GM21619 (cell line): ENCODE results near the gene RING1.

Experiments used
- ATAC-seq: cut with Tn5 transposase; IDR thresholded peaks from one replicate; pipeline ENCODE4 v1.9.1; 2021; ENCODE audit not compliant: unreplicated experiment

Gene RING1

DNA sequence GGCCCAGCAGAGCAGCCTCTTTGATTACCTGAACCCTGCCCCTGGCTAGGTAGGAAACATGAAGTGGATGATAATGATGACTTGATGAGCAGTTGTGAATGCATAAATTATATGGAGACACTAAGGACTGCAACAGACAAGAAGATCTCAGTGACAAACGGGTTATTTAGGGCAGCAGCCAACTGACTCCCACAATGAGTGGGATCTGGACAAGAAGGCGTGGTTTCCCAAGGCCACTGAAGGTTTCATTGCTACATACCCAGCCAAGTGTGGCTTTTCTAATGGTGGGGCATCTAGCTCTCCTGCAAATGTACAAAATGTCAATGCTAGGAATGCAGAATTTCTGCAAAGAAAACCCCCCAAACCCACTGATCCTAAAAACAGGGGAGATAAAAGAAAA lies 29.4 kb downstream of the RING1 start:
- ATAC-seq = no peak

DNA sequence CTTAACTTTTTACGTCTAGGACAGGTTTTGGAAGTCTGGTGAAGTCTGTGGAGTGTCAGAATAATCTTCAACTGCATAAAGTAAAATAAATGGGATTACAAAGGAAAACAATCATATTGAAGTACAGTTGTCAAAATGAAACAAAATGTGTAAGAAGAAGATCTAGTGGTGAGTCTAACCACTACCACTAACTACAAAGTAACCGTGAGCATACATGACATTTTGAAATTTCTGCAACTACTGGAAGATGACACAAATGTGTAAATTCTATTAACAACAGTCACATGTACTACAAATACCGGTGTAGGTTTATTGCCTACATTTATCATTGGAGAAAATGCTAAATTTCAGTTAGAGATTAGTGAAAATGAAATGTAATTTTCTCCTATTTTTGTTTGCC lies 33.7 kb downstream of the RING1 start:
- ATAC-seq = no peak

- ATAC-seq = no peak
These were observed 35.2 kb downstream of the RING1 start for GRCh38 chr6:33243476-33243875.

- ATAC-seq = peak; percentile 32
These were observed 39.8 kb downstream of the RING1 start for GRCh38 chr6:33247977-33248642.

GRCh38 chr6:33248643-33248931 lies 40.3 kb downstream of the RING1 start:
- no peak for ATAC-seq

DNA sequence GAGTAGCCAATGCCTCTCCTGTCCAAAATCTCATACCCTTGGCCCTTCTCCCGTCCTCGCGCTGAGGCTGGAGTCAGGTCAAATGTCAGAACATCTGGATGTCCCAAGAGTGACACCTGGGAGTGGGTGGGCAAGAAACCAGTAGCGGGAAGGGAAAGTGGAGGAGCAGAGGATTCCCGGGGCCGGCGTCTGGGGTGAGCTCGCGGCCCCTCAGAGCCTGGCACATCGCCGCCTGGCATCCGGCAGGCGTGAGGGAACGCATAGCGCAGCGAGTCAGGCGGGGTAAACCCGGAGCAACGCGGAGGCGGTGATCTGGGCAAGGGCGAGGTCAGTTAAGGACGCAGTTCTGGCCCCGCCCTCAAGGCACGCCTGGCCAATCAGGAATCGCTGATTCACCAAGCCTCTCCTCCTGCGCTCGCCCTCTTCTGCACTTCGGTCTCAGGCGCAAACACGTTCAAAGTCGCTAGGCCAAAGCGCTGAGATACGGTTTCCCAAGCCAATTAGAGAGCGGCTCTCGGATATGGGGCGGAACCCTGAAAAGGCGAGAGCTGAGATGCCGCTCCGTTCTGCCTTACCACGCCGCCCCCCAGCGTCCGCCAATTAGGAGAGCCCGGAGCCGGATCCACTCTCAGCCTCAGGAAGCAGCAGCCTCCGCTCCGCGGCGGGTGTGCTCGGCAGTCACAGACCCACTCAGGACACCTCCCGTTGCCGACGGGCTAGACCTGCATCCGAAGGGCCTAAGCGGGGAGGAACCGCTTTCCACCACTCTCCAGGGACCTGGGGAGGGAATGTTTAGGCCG lies 40.8 kb downstream of the RING1 start:
- ATAC-seq = peak; percentile 82

- no peak for ATAC-seq
These were observed 41.7 kb downstream of the RING1 start for GRCh38 chr6:33249732-33250630.

DNA sequence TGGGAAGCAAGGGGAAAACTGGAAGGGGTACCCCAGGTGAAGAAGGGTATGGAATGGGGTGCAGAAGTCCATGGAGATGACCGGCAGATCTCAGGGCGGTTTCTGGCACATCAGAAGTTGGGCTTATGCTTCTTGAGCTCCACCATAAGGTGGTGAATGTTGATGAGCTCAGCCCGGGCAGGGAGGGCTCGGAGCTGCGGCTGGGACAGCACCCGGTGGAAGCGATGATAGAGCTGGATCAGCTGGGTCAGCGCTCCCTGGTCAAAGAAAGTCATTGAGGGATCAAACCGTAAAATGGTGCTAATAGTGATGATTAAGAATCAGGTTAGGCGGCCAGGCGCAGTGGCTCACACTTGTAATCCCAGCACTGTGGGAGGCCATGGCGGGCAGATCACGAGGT lies 42.4 kb downstream of the RING1 start:
- ATAC-seq = no peak

DNA sequence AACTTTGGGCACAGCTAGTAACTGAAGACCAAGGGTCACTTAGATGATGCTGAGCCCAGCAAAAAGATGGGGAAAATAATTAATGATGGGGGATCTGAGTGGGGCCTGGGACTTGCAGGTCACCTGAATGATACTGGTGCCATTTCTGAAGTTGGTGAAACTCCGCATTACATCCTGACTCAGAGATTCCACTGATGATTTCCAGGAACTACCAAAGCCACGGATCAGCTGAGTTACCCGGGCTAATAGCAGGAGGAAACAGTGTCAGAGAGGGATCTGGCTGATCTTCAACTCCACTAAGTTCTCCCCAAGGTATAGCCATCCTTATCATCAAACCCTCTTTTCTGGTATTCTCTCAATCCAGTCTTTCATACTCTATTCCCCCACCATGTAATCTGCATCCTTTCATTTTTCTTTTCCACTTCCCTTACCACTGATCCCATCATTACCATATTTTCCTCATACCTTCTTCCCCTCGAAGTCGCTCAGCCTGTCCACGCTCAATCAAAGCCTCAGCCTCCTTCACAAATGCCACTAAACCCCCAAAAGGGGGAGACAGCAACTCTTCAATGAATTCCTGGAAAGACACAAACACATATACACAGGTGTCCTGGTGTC lies 43.2 kb downstream of the RING1 start:
- no peak for ATAC-seq

GRCh38 chr6:33252759-33253158 lies 44.5 kb downstream of the RING1 start:
- no peak for ATAC-seq

DNA sequence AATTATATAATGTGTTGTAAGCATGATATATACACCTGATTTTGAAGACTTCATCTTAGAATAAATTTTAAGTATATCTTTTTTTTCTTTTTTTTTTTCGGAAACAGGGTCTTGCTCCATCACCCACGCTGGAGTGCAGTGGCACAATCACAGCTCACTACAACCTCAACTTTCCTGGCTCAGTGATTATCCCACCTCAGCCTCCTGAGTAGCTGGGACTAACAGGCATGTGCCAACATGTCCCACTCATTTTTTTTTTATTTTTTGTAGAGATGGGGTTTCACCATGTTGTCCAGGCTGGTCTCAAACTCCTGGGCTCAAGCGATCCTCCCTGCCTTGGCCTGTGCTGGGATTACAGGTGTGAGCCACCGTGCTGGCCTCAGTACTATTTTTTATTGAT lies 46.3 kb downstream of the RING1 start:
- ATAC-seq = no peak

GRCh38 chr6:33259032-33259431 lies 50.7 kb downstream of the RING1 start:
- ATAC-seq = no peak
